GM18498 (cell line): Measurements from ENCODE around the gene FGF2.
"Not testable (repeated sequence)": the region's sequence is repeated elsewhere in the genome, so short reads cannot be mapped to it uniquely, and the experiment has no call there.

Experiments used
- ATAC-seq: cut with Tn5 transposase; IDR thresholded peaks from one replicate; pipeline ENCODE4 v1.9.1; 2021; ENCODE audit warnings: mild to moderate bottlenecking, moderate library complexity; ENCODE audit not compliant: unreplicated experiment

Gene FGF2

DNA sequence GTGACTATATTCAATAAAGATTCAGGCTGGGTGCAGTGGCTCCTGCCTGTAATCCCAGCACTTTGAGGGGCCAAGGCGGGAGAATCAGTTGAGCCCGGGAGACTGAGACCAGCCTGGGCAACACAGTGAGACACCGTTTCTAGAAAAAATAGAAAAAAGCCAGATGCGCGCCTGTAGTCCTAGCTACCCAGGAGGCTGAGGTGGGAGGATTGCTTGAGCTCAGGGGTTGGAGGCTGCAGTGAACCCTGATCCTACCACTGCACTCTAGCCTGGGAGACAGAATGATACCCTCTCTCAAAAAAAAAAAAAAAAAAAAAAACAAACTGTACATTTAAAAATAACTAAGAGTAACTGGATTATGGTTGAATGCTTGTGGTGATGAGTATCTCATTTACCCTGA lies 94.7 kb downstream of the FGF2 start:
- no peak for ATAC-seq

DNA sequence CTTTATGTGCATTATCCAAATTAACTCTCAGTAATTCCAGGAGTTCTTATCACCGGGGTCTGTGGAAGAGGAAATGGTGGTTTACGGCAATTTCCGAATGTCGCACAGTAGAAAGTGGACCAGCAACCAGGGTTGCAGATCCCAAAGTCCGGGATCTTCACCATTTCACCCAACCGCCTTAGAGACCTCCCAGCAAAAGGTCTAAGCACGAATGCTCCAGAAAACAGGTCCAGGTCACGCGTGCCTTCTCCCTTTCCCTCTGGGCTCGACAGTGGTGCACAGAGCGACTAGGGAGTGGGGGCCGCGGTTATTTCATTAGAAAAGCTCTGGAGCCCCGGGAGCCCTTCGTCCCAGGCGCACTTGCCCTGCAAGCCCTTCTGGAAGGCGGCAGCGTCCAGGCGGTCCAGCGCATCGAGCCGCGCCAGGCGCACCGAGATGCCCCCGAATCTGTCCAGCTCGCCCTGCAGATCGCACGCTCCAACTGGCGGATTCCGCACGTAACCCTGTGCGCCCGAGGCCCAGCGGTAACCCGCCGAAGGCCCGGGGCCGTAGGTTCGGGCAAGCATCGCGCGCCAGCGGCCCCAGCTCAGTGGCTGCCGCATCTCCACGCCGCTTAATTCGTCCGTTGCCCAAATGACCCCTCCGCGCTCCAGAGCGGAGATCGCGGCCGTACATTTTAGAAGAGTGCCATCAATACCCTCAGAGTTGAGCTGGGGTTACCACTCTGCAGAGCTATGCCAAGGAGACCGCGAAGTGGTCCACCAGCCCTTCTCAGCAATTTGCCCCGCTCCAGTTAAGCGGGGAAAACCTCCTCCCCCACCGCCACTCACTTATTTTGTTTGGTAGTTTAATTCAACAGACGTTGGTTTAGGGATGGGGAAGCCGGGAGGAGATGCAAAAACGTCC lies 95.6 kb downstream of the FGF2 start, which contains the start of gene NUDT6:
NUDT6 (minus strand) TSS at position 627 of the 906 bp plus-strand sequence; CDS start at position 602, 25 bp downstream.
- ATAC-seq, result peak; percentile 75

DNA sequence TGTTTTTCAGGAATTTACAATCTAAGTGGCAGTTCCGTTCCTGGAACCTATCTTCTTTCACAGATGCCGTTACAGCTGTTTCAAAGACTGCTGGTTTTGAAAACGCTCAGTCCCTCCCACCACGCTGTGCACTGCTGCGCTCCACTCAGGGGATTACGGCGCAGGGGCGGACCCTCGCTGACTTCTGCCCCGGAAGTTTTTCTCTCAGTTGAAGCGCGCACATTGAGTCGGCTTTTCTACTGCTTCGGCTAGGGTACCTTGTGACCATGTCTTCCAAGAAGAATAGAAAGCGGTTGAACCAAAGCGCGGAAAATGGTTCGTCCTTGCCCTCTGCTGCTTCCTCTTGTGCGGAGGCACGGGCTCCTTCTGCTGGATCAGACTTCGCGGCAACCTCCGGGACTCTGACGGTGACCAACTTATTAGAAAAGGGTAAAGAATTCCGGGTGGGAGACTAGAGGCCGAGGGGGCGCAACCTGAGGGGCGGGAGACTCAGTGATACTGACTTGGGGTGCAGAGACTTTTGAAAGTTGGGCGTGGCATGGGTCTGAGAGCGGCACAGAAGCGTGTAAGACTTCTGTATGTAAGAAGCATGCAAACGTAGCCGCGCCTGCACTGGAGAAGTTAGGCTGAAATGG lies 96.4 kb downstream of the FGF2 start:
- ATAC-seq, result peak; percentile 98

DNA sequence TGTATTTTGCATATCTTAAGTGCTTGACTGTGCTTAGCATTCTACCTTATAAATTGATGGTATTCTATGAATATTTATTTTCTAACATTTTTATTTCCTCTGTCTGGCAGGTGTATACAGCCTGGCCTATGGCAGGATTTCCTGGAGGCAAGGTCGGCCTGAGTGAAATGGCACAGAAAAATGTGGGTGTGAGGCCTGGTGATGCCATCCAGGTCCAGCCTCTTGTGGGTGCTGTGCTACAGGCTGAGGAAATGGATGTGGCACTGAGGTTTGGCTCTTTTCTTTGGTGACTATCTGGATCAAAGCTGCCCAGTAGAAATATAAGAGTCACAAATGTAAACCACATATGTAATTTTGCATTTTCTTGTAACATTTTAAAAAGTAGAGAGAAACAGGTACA lies 102.3 kb downstream of the FGF2 start:
- ATAC-seq, result no peak

DNA sequence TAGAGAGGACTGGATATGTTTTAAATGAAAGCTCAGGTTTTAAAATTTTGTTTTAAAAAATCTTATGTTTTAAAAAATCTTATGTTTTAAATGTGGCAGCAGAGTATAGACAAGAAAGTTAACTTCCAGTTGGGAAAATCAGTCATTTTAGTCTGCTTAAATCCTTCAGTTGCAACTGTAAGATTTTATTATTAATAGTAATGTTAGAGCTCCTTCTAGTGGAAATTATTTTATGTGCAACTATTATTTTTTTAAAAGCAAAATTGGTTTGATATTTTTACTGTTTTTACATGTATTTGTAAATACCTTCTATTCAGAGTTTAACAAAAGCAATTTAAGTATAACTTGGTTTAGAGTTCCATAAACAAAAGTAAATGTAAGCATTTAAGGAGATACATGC lies 104.2 kb downstream of the FGF2 start:
- ATAC-seq, result no peak

DNA sequence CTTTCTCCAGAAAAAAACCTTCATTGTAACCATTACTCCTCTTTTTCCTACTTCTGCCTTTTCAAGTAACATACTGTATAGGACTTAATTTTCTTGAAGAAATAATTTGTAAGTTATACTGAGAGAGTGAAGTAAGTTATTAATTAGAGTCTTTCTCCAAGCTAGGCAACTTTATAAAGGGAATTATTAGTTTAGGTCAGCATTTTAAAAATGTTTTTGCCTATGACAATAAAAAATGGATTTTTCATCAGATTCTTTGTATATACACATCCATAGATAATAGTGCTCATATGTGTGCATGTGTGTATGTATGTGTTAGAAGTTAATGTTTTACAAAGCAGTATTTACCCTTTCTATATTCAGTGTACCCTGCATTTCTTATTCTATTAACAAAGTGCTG lies 106.1 kb downstream of the FGF2 start:
- ATAC-seq, result no peak

DNA sequence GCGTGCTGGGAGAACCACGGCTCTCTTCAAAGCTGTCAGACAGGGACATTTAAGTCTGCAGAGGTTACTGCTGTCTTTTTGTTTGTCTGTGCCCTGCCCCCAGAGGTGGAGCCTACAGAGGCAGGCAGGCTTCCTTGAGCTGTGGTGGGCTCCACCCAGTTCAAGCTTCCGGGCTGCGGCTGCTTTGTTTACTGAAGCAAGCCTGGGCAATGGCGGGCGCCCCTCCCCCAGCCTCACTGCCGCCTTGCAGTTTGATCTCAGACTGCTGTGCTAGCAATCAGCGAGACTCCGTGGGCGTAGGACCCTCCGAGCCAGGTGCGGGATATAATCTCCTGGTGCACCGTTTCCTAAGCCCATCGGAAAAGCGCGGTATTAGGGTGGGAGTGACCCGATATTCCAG lies 118.5 kb downstream of the FGF2 start:
- ATAC-seq, result not testable (repeated sequence)

DNA sequence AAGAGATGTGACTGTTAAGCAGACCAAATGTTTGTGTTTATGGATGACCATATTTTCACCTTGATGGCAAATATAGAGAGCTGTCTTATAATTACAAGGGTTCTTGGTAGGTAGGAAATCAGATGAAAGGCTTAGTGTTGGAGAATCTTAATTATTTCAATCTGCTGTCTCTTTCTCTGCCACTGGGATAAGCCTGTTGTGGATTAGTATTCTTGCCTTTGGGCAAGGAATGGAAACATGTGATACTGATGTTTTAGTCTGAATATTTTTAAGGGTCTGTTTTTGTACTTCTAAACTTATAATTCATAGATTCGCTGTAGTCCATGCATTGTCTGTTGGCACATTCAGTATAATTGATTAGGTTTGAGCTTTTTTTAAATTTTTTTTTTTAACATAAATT lies 119.5 kb downstream of the FGF2 start:
- no peak for ATAC-seq
